Fibroblast of skin of scalp (primary cell): ENCODE results near the gene EVX2.

Experiments
- DNase-seq: peaks from one replicate; pipeline ENCODE4 v3.0.0-alpha.2; 2013

EVX2 gene

DNA sequence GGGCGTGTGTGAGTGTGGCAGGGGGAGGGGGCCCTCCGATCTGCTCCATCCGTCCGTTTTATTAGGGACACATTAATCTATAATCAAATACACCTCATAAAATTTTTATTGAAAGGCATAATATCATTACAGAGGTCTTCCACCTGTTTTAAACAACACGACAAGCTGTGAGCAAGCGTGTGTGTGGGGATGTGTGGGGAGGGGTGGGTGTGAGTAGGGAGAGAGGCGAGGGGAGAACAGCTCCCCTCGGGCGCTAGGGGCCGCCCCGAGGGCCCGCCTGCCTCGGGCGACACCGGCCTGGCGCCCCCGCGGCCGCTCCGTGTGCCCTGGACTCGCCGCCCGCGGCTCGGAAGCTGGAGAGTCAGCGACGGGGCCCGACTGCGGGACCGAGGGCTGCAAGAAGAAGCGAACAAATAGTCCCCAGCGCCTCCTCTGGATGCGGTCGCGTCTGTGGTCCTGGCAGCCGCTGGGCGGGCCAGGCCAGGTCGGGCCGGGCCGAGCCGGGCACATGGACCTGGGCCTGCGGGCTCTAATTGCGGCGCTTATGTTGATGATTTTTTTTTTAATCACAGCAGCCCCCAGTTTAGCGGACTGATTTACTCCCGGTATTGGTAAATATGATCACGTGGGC, 38.4 kb upstream of the EVX2 start:
- DNase-seq, result no peak

DNA sequence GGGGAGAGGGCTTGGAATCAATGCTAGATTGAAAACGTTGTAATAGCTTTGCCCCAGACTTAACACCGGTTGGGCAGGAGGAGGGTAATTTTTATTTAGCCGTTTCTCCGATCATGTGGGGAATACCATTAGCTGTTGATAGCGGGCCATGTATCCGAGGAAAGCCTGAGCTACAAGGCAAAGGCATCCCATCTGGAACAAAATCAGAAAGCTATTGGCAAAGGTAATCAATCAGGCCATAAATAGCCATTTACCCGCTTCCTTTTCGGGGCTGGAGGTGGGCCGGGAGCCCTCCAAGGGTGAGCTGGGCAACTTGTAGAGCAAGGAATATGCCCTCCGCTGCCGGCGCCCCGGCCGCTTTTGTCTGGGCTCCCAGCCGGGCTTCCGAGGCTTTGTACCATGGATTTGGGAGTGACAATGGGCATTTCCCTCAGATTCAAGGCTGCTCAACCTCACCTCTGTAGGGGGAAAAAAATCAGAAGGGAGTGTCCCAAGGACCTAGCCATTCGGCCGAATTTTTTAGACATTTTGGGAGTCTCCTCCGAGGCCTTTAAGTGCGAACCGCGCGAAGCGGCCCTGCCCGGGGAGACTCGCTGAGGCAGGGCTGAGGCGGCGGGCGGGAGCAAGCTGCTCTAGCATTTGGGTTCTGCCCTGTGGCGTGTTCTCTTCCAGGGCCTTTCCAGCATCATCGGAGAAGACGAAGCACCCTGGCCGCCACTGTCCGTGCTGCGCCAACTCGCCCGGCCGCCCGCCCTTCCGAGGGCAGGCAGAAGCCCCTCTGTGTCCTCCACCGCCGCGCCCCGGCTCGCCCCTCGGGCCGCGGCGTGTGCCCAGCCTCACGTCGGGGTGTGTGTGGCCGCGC, 37.7 kb upstream of the EVX2 start:
- DNase-seq, result no peak

GRCh38 chr2:176120364-176121189, 36.8 kb upstream of the EVX2 start:
- DNase-seq, result no peak

DNA sequence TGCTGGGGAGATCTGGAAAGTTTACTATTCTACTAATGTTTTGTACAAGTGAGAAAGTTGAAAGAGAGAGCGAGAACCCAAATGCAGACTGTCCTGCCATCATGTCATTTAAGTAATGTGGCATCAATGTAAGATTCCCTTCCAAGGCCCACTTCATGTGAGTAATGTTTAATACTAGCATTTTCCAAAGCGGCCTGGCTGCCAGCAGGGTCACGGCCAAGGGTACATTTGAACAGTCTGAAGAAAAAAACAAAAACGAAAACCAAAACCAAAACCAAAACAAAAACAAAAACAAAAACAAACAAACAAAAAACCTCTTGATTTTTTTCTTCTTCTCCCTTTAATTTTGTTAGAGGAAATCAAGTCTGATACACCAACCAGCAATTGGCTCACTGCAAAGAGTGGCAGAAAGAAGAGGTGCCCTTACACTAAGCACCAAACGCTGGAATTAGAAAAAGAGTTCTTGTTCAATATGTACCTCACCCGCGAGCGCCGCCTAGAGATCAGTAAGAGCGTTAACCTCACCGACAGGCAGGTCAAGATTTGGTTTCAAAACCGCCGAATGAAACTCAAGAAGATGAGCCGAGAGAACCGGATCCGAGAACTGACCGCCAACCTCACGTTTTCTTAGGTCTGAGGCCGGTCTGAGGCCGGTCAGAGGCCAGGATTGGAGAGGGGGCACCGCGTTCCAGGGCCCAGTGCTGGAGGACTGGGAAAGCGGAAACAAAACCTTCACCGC, 35.0 kb upstream of the EVX2 start:
- peak; percentile 56 for DNase-seq

GRCh38 chr2:176117823-176118371, 34.1 kb upstream of the EVX2 start:
- DNase-seq, result no peak

DNA sequence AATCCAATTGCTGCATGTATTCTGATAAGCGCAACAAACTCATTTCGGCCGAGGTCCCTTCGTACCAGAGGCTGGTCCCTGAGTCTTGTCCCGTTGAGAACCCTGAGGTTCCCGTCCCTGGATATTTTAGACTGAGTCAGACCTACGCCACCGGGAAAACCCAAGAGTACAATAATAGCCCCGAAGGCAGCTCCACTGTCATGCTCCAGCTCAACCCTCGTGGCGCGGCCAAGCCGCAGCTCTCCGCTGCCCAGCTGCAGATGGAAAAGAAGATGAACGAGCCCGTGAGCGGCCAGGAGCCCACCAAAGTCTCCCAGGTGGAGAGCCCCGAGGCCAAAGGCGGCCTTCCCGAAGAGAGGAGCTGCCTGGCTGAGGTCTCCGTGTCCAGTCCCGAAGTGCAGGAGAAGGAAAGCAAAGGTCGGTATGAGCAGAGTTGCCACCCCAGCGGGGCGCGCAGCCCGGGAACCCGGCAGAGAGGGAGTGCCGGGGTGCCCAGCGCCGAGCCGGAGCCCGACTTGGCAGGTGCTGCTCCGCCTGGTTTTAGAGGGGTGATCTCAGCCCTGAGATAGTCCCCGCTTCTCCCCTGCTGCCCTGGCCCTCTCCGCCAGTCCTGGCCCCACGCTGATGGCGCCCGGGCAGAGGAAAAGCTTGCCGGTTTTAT, 33.5 kb upstream of the EVX2 start:
- no peak for DNase-seq

- peak; percentile 79 for DNase-seq
Measured at GRCh38 chr2:176115883-176116813, 32.4 kb upstream of the EVX2 start, which contains the start of gene HOXD10. TSS of gene HOXD10 (plus strand) at chr2:176116778. CDS start at chr2:176116834, 56 bp downstream.

DNA sequence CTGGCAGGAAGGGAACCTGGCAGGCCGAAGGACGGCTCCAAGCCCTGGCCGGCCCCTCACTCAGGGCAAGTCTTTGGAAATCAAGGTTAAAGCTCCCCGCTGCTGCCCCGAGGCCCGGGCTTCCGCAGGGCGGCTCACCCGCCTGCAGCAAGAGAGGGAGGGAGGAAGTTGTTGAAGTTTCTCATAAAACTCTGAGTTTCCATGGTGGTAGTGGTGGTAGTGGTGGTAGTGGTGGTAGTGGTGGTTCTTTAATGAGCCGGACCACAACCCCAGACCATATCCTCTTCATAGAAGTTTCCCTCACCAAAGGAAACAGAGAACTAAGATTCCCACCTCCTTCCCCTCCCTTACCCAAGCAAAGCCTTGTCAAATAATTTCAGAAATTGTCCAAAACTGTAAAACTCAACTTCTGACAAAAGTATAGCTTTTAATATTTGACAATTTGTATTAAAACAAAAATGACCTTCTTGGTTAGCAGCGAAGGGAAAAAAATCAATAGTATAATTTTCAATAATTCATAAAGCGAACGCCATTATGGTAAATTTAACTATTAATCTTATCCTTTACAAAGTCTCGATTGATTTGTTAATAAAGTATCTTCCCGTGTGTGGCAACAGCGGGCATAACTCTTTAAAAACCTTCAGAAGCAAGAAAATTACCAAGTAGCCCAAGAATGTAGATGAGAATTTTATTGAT, 31.3 kb upstream of the EVX2 start:
- DNase-seq, result no peak

DNA sequence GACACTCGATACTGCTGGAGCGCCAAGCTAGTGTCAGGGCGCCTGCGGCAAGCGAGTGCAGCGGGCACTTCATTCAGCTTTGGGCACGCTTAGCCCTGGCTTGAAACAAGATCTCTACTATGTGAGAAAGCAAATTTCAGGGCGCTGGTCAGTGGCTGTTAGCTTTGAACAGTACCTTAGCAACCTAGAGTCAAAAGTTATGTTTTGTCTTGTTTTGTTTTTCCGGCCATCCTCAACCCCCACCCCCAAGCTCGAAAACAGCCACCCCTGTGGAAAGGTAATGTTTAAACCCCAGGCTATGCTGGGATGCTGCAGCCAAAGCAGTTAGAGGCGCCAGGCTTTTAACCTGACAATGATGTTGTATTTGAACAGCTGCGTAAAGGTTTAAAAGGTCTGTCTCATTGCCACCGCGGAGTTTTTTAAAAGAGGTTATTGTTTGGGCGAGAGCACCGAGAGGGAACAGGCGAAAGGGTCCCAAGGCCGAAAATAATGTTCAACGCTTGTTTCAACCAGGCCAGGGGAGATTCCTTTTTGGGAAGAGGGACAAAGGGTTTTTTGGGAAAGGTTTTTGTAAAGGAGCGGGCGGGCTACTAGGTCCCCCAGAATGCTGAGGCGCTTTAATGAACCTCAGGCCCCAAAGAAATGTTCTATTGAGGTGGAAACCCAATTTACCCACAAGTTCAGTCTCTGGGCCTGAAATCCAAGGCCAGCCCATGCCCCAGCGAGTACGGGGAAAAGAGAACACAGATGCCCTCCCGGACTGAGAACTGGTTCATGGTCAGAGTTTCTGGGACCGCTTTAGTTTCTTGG, 30.6 kb upstream of the EVX2 start:
- no peak for DNase-seq

- no peak for DNase-seq
Measured at GRCh38 chr2:176112375-176113302, 28.9 kb upstream of the EVX2 start.

- no peak for DNase-seq
Measured at GRCh38 chr2:176111846-176112374, 28.1 kb upstream of the EVX2 start.

DNA sequence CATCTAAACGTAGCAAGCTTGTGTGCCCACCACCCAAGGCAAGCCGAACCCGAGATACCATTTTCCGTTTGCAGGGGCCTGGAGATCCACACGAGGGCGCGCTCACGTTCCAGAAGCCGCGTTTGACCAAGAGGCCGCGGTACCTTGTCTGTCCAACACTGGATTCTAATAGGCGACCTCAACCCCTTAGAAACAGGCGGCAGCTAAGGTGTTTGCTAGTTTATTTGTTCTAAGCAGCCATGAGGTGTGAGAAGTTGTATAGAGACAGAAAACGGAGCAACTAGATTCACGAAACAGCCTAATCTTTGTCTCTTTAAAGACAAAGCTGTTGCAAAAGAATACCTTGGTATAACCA, 27.5 kb upstream of the EVX2 start:
- peak; percentile 60 for DNase-seq

DNA sequence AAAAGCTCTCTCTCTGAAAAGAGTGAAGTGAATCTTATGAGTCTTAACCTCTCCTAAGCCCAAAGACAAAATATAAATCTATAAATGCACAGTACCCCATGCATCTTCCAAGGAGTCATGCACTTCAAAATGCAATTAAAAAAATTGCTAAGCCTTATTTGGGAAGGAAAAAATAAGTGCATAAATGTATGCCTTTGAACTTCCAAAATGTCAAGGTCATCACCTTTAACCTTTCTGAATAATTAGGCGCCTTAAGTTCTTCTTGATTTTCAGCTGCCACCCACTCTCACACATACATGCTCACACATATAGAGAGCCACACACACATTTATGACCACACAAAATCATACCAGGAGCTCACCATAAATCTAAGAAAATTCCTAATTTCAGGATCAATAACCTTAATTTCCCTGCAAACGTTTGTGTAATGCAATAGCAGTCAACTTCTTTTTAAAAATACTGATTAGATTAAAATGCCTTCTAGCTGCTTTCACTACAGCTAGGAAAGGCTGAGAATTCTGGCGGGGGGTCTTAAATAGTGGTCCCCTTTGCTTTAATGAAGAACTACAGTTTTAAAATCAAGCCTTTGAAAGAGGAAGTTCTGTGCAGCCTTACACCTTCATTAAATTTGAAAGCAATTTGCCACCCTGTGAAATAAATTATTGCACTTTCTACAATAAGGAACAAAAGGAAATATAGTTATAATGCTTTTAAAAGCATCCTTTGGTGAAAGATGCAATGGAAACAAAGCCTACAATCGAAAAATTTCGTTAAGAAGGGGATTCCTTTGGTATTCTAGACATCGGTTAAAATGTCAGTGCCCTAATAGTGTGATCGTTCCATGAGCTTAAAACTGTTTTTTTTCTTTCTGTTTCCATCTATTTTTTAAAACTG, 26.9 kb upstream of the EVX2 start:
- DNase-seq, result no peak

DNA sequence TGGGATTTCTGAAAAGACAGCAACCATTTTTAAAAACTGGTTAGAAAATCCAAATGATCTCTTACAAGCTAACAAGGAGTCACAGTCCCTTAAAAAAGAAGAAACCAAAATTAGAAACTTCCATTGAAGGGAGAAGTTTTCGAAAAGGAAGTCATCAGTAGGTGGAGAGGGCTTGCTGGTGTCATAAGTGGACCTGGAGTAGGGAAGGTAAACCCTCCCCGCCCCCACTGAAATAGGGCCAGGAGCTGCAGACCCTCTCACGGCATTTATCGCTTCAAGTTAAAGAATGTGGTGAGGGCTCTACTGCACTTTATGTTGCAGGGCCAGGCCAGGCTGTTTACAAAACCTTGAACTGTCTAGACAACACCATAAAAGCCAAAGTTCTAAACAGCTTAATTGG, 26.2 kb upstream of the EVX2 start:
- no peak for DNase-seq

DNA sequence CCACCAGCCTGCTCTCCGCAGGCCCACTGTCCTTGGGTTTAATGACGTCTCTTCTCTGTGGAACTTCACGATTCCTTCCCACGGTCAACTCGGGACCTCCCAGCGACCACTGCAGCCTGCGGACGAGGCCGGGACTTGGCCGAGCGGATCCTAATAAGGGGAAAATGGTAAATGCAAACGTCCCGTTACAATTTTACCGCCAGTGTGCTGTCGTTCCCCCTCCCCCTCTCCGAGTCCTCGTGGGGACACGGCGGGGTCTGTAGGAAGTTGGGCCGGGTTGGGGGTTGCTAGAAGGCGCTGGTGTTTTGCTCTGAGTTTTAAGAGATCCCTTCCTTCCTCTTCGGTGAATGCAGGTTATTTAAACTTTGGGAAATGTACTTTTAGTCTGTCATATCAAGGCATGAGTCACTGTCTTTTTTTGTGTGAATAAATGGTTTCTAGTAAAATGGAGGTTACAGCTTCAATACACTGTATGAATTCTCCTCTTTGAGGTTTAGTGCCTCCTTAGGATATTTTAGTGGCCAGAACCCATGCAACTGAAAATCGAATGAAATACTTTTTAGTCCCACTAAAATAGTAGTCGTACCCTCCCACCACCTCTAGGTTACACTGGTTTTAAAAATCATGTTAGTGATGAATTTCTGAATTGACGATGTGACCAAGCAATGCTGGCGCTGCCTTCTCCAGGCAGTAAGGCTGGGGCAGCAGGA, 25.6 kb upstream of the EVX2 start:
- no peak for DNase-seq

DNA sequence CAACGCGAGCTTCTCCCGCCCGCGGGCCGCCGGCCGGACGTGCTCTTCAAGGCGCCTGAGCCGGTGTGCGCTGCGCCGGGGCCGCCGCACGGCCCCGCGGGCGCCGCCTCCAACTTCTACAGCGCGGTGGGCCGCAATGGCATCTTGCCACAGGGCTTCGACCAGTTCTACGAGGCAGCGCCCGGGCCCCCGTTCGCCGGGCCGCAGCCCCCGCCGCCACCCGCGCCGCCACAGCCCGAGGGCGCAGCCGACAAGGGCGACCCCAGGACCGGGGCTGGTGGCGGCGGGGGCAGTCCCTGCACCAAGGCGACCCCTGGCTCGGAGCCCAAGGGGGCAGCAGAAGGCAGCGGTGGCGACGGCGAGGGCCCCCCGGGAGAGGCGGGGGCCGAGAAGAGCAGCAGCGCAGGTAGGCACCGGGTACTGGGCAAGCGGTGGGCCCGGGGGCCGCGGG, 24.0 kb upstream of the EVX2 start:
- DNase-seq, result no peak
